ENCODE results near the gene VPS39. TPM values are rescaled to one million over a fixed set of nuclear protein-coding genes. Genes with fewer than 3 reads are reported as not detected.

The VPS39 gene
- total RNA-seq, 1 donor from 2014 or later, result 66.9 TPM

- H2AFZ ChIP-seq (replicated peaks), result no peak overlapping the region
- Mint-ChIP-seq H3K9me3 (no peaks in the 10 kb centered on the region), H3K36me3 (peaks cover 4% of the 10 kb centered on the region), H3K4me1 (no peaks in the 10 kb centered on the region), H3K4me3 (no peak overlapping the region), H3K27ac (no peak overlapping the region), H3K27me3 (ENCODE audit: insufficient read depth, low read depth) (peaks cover 7% of the 10 kb centered on the region)
- no peak for DNase-seq (ENCODE audit: low spot score)
- H3K4me3 ChIP-seq, result no peak overlapping the region
- no peaks in the 10 kb centered on the region for H4K20me1 ChIP-seq (ENCODE audit: low read depth)
- no peaks in the 10 kb centered on the region for H3K4me1 ChIP-seq
- H3K27ac ChIP-seq, result no peak overlapping the region
- TF ChIP-seq EZH2 (IDR thresholded peaks at IDR 0.05), result no peak
- no peak for TF ChIP-seq CTCF (IDR thresholded peaks at IDR 0.05)
- no peak for TF ChIP-seq EZH2phosphoT487 (IDR thresholded peaks at IDR 0.05)
- no peaks in the 10 kb centered on the region for H3K36me3 ChIP-seq
- no peak overlapping the region for H3K9ac ChIP-seq
- no peaks in the 10 kb centered on the region for H3K27me3 ChIP-seq
- no peaks in the 10 kb centered on the region for H3F3A ChIP-seq (ENCODE audit: low read depth)
- H3K4me2 ChIP-seq, result no peak overlapping the region
- H3K79me2 ChIP-seq (ENCODE audit: low read depth), result no peaks in the 10 kb centered on the region
- H3K9me3 ChIP-seq (ENCODE audit: low read depth), result no peaks in the 10 kb centered on the region
These were observed 53.7 kb downstream of the VPS39 start for GRCh38 chr15:42154212-42154941.

- Histone ChIP-seq H3K79me2 (ENCODE audit: low read depth) (no peaks in the 10 kb centered on the region), H3F3A (ENCODE audit: low read depth) (no peaks in the 10 kb centered on the region), H4K20me1 (ENCODE audit: low read depth) (no peaks in the 10 kb centered on the region), H3K27ac (no peak overlapping the region), H2AFZ (replicated peaks) (no peak overlapping the region), H3K27me3 (no peaks in the 10 kb centered on the region), H3K4me3 (no peak overlapping the region), H3K9me3 (ENCODE audit: low read depth) (no peaks in the 10 kb centered on the region), H3K4me1 (no peaks in the 10 kb centered on the region), H3K9ac (no peak overlapping the region), H3K36me3 (no peaks in the 10 kb centered on the region), H3K4me2 (no peak overlapping the region)
- Mint-ChIP-seq H3K36me3 (peaks cover 4% of the 10 kb centered on the region), H3K4me3 (no peak overlapping the region), H3K4me1 (no peaks in the 10 kb centered on the region), H3K27ac (no peak overlapping the region), H3K27me3 (ENCODE audit: insufficient read depth, low read depth) (peaks cover 7% of the 10 kb centered on the region), H3K9me3 (no peaks in the 10 kb centered on the region)
- TF ChIP-seq EZH2 (IDR thresholded peaks at IDR 0.05) (no peak), CTCF (IDR thresholded peaks at IDR 0.05) (no peak), EZH2phosphoT487 (IDR thresholded peaks at IDR 0.05) (no peak)
- DNase-seq (ENCODE audit: low spot score), result no peak
These were observed 54.3 kb downstream of the VPS39 start for GRCh38 chr15:42153874-42154211.

DNA sequence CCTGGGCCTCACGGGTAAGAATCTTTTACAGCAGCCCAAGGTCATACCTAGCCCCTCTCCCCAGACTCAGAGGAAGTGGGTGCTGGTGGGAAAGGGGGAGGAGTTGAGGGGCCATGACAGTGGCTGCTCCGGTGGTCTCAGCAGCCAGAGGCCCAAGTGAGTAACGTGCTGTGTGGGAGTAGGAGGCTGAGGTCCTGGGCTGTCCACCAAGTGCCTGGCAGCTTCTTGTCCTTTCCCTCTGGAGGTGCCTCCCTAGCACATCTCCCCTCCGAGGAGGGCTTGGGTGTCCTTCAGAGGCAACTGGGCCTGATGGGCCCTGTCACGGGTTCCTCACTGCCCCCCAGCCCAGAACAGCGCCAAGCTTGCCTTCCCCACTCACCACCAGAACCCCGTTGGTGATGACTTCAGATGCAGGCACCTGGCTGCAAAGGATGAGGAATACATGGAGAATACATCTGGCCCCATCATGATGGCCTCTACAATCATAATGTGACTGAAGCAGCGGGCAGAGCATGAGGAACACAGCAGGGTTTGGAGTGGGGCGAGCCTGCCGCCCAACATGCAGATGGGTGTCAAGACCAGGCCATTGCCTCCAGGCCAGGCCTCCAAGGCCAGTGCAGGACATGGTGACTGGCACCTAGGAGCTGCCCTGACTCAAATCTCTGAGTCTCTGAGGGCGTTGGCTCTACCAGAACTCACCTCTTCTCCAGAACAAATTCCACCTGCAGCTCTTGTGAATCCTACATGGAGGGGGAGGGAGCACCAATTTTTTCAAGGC lies 55.0 kb downstream of the VPS39 start:
- Histone ChIP-seq H3K4me2 (no peak overlapping the region), H3K9me3 (ENCODE audit: low read depth) (no peaks in the 10 kb centered on the region), H3K4me1 (no peaks in the 10 kb centered on the region), H3K9ac (no peak overlapping the region), H3K79me2 (ENCODE audit: low read depth) (no peaks in the 10 kb centered on the region), H3K36me3 (no peaks in the 10 kb centered on the region), H3K4me3 (no peak overlapping the region), H4K20me1 (ENCODE audit: low read depth) (no peaks in the 10 kb centered on the region), H2AFZ (replicated peaks) (no peak overlapping the region), H3K27ac (no peak overlapping the region), H3K27me3 (no peaks in the 10 kb centered on the region), H3F3A (ENCODE audit: low read depth) (no peaks in the 10 kb centered on the region)
- Mint-ChIP-seq H3K27me3 (ENCODE audit: insufficient read depth, low read depth) (peaks cover 13% of the 10 kb centered on the region), H3K4me3 (no peak overlapping the region), H3K9me3 (no peaks in the 10 kb centered on the region), H3K27ac (no peak overlapping the region), H3K4me1 (peaks cover 6% of the 10 kb centered on the region), H3K36me3 (no peaks in the 10 kb centered on the region)
- TF ChIP-seq EZH2phosphoT487 (IDR thresholded peaks at IDR 0.05) (no peak), EZH2 (IDR thresholded peaks at IDR 0.05) (no peak), CTCF (IDR thresholded peaks at IDR 0.05) (no peak)
- no peak for DNase-seq (ENCODE audit: low spot score)
